Neural cell (in vitro differentiated cells): Measurements from ENCODE around the gene TRIM25. TPM values are rescaled to one million over a fixed set of nuclear protein-coding genes. Genes with fewer than 3 reads are reported as not detected.

ENCODE experiments used
- H2AFZ ChIP-seq: fragments of 200-600, 300-800 bp; sonication (generic), shearing (Covaris generic); 2 replicates; pipeline ENCODE4 v1.6.0; 2014; ENCODE audit warnings: low read depth, mild to moderate bottlenecking, antibody characterized with exemption, low read length, moderate library complexity
- H3F3A ChIP-seq: fragments of 200-600 bp; shearing (Covaris generic); 2 replicates; pipeline ENCODE4 v1.6.1; 2016; ENCODE audit warnings: mild to moderate bottlenecking, moderate library complexity, mixed read lengths, antibody characterized with exemption, low read length; ENCODE audit not compliant: insufficient read depth, poor library complexity, severe bottlenecking
- H3K27ac ChIP-seq: fragments of 200-600, 300-800 bp; sonication (generic), shearing (Covaris generic); 2 replicates; pipeline ENCODE4 v1.5.1; 2014; ENCODE audit warnings: mild to moderate bottlenecking, low read length, moderate library complexity
- H3K27me3 ChIP-seq: fragments of 300-800, 200-600 bp; sonication (generic), shearing (Covaris generic); 2 replicates; pipeline ENCODE4 v1.6.0; 2014; ENCODE audit warnings: mild to moderate bottlenecking, low read depth, low read length, moderate library complexity; ENCODE audit not compliant: insufficient read depth
- H3K36me3 ChIP-seq: fragments of 300-800, 200-600 bp; sonication (generic), shearing (Covaris generic); 2 replicates; pipeline ENCODE4 v1.5.1; 2014; ENCODE audit warnings: mild to moderate bottlenecking, antibody characterized with exemption, low read length, moderate library complexity; ENCODE audit not compliant: insufficient read depth
- H3K4me2 ChIP-seq: fragments of 300-800, 200-600 bp; sonication (generic), shearing (Covaris generic); 2 replicates; pipeline ENCODE4 v1.6.0; 2014; ENCODE audit warnings: mild to moderate bottlenecking, low read length
- H3K4me3 ChIP-seq: fragments of 300-800, 200-600 bp; sonication (generic), shearing (Covaris generic); 2 replicates; pipeline ENCODE4 v1.5.1; 2014; ENCODE audit warnings: mild to moderate bottlenecking, low read length, moderate library complexity
- H3K79me2 ChIP-seq: fragments of 200-600 bp; shearing (Covaris generic); replicated peaks from 2 replicates; pipeline ENCODE4 v1.6.0; 2014; ENCODE audit warnings: mild to moderate bottlenecking, low read length, moderate library complexity; ENCODE audit not compliant: insufficient read depth
- H3K9ac ChIP-seq: fragments of 300-800, 200-600 bp; sonication (generic), shearing (Covaris generic); 2 replicates; pipeline ENCODE4 v1.6.1; 2016; ENCODE audit warnings: mild to moderate bottlenecking, low read length, mixed read lengths
- H3K9me2 ChIP-seq: fragments of 200-600 bp; shearing (Covaris generic); 2 replicates; pipeline ENCODE4 v1.6.1; 2016; ENCODE audit warnings: mild to moderate bottlenecking, low read length, mixed read lengths; ENCODE audit not compliant: insufficient read depth
- H3K9me3 ChIP-seq: fragments of 200-600, 300-800 bp; sonication (generic), shearing (Covaris generic); 2 replicates; pipeline ENCODE4 v1.6.1; 2016; ENCODE audit warnings: mild to moderate bottlenecking, mixed run types, low read length, moderate library complexity, mixed read lengths
- H4K20me1 ChIP-seq: fragments of 200-600 bp; shearing (Covaris generic); 2 replicates; pipeline ENCODE4 v1.6.1; 2016; ENCODE audit warnings: mild to moderate bottlenecking, mixed run types; ENCODE audit not compliant: insufficient read depth
- CTCF ChIP-seq: fragments of 450-650 bp; IDR thresholded peaks from 2 replicates; pipeline ENCODE4 v1.5.1; 2014; ENCODE audit warnings: antibody characterized with exemption, mild to moderate bottlenecking, moderate library complexity; ENCODE audit not compliant: poor library complexity, severe bottlenecking
- EP300 ChIP-seq: fragments of 450-650 bp; conservative IDR thresholded peaks from 2 replicates; pipeline ENCODE4 v1.6.1; 2014; ENCODE audit warnings: antibody characterized with exemption, mild to moderate bottlenecking, moderate library complexity; ENCODE audit not compliant: poor library complexity, severe bottlenecking
- EZH2 ChIP-seq: fragments of 200-600, 300-800 bp; shearing (Covaris generic), sonication (generic); IDR thresholded peaks from 2 replicates; pipeline ENCODE4 v1.6.1; 2014; ENCODE audit warnings: antibody characterized with exemption, low read length, borderline replicate concordance, mild to moderate bottlenecking; ENCODE audit not compliant: insufficient read depth, poor library complexity, severe bottlenecking
- MXI1 ChIP-seq: fragments of 450-650 bp; conservative IDR thresholded peaks from 2 replicates; pipeline ENCODE4 v1.6.1; 2014; ENCODE audit warnings: antibody characterized with exemption, mild to moderate bottlenecking; ENCODE audit not compliant: poor library complexity, severe bottlenecking
- POLR2AphosphoS5 ChIP-seq: IDR thresholded peaks from 2 replicates; pipeline ENCODE4 v1.6.1; 2012
- RAD21 ChIP-seq: fragments of 450-650 bp; conservative IDR thresholded peaks from 2 replicates; pipeline ENCODE4 v1.6.1; 2014; ENCODE audit warnings: antibody characterized with exemption, mild to moderate bottlenecking, moderate library complexity
- REST ChIP-seq: IDR thresholded peaks from 2 replicates; pipeline ENCODE4 v1.6.1; 2012; ENCODE audit warnings: borderline replicate concordance
- SMC3 ChIP-seq: fragments of 450-650 bp; conservative IDR thresholded peaks from 2 replicates; pipeline ENCODE4 v1.6.1; 2014; ENCODE audit warnings: antibody characterized with exemption, mild to moderate bottlenecking, moderate library complexity; ENCODE audit not compliant: poor library complexity
- TAF1 ChIP-seq: IDR thresholded peaks from 2 replicates; pipeline ENCODE4 v1.6.1; 2012; ENCODE audit warnings: low read depth
- polyA plus RNA-seq: library from polyadenylated mRNA; depleted of rRNA; stranded (reverse); fragments of >200 nt; gene quantifications from 2 replicates; pipeline ENCODE4 v1.2.3, GENCODE V29; 2014

The TRIM25 gene
- polyA plus RNA-seq, 1 donor from 2014 or later: 1.7 TPM

GRCh38 chr17:56930739-56931337 lies 17.0 kb upstream of the TRIM25 start:
- Histone ChIP-seq H2AFZ (no peak overlapping the region), H3K4me2 (no peak overlapping the region), H3K36me3 (peaks cover 16% of the 10 kb centered on the region), H3K4me3 (no peak overlapping the region), H3F3A (no peaks in the 10 kb centered on the region), H3K27ac (no peak overlapping the region), H4K20me1 (no peaks in the 10 kb centered on the region), H3K9me3 (no peaks in the 10 kb centered on the region), H3K9me2 (no peaks in the 10 kb centered on the region), H3K79me2 (no peaks in the 10 kb centered on the region), H3K9ac (no peak overlapping the region), H3K27me3 (no peaks in the 10 kb centered on the region)
- TF ChIP-seq EP300: no peak
- TF ChIP-seq CTCF: no peak
- TF ChIP-seq REST: no peak
- no peak for TF ChIP-seq MXI1
- no peak for TF ChIP-seq TAF1
- TF ChIP-seq EZH2: no peak
- TF ChIP-seq RAD21: no peak
- TF ChIP-seq POLR2AphosphoS5: no peak
- no peak for TF ChIP-seq SMC3

GRCh38 chr17:56929362-56929969 lies 15.6 kb upstream of the TRIM25 start:
- Histone ChIP-seq H3K4me2 (no peak overlapping the region), H3K36me3 (peaks cover 8% of the 10 kb centered on the region), H3K9me2 (no peaks in the 10 kb centered on the region), H4K20me1 (no peaks in the 10 kb centered on the region), H3K9me3 (no peaks in the 10 kb centered on the region), H2AFZ (no peak overlapping the region), H3K27ac (no peak overlapping the region), H3K79me2 (no peaks in the 10 kb centered on the region), H3K4me3 (no peak overlapping the region), H3F3A (no peaks in the 10 kb centered on the region), H3K9ac (no peak overlapping the region), H3K27me3 (no peaks in the 10 kb centered on the region)
- TF ChIP-seq SMC3 (no peak), RAD21 (no peak), CTCF (no peak), MXI1 (no peak), REST (no peak), POLR2AphosphoS5 (no peak)
